Panc1 (cell line): ENCODE results near the gene TGFBR1.

Experiments used
- CTCF ChIP-seq: fragments of 450-650 bp; IDR thresholded peaks from 2 replicates; pipeline ENCODE4 v1.5.1; 2017; ENCODE audit warnings: mild to moderate bottlenecking
- POLR2AphosphoS5 ChIP-seq: IDR thresholded peaks from 2 replicates; pipeline ENCODE4 v1.6.1; 2012; ENCODE audit warnings: mild to moderate bottlenecking, low read depth, low read length, moderate library complexity
- SIN3A ChIP-seq: IDR thresholded peaks from 2 replicates; pipeline ENCODE4 v1.6.1; 2012; ENCODE audit warnings: low read depth, mild to moderate bottlenecking, low read length, moderate library complexity, borderline replicate concordance; ENCODE audit not compliant: insufficient read depth
- TCF7L2 ChIP-seq: IDR thresholded peaks from 2 replicates; pipeline ENCODE4 v1.6.1; 2011; ENCODE audit warnings: mild to moderate bottlenecking, low read depth, low read length, inconsistent platforms

- TF ChIP-seq CTCF (no peak), SIN3A (no peak), TCF7L2 (no peak), POLR2AphosphoS5 (no peak)
Observed at GRCh38 chr9:99069075-99069474, 35.8 kb upstream of the TGFBR1 start.
